SH-SY5Y (cell line): Measurements from ENCODE around the gene BRWD1.

ENCODE experiments used
- GATA2 ChIP-seq: IDR thresholded peaks from 2 replicates; pipeline ENCODE4 v1.6.1; 2011; ENCODE audit warnings: mild to moderate bottlenecking, low read depth, low read length
- GATA3 ChIP-seq: IDR thresholded peaks from 2 replicates; pipeline ENCODE4 v1.6.1; 2011; ENCODE audit warnings: low read depth, mild to moderate bottlenecking, low read length, moderate library complexity

- TF ChIP-seq GATA2 (no peak), GATA3 (no peak)
These were observed 157.4 kb downstream of the BRWD1 start for GRCh38 chr21:39156024-39156423.
